Measurements from ENCODE around the gene PSMG3.

- no peak for TF ChIP-seq CTCF (IDR thresholded peaks at IDR 0.05)
- TF ChIP-seq EZH2 (IDR thresholded peaks at IDR 0.05): no peak
These were observed 27.4 kb upstream of the PSMG3 start for GRCh38 chr7:1597066-1597760.

All from neural progenitor cell (in vitro differentiated cells).